HEK293T (cell line): ENCODE results near the gene ACOX1.

Experiments used
- BHLHE40 ChIP-seq: fragments of 450-650 bp; IDR thresholded peaks from 2 replicates; pipeline ENCODE4 v1.6.1; 2016; ENCODE audit warnings: mild to moderate bottlenecking, moderate library complexity, borderline replicate concordance
- FOXA1 ChIP-seq: fragments of 450-650 bp; IDR thresholded peaks from 2 replicates; pipeline ENCODE4 v1.6.1; 2016; ENCODE audit warnings: mild to moderate bottlenecking
- FOXM1 ChIP-seq: fragments of 450-650 bp; IDR thresholded peaks from 2 replicates; pipeline ENCODE4 v1.6.1; 2017; ENCODE audit warnings: mild to moderate bottlenecking, borderline replicate concordance
- HDGF ChIP-seq: fragments of 450-650 bp; IDR thresholded peaks from 2 replicates; pipeline ENCODE4 v1.6.1; 2017; ENCODE audit warnings: antibody characterized with exemption, borderline replicate concordance

GRCh38 chr17:76009447-76009846, 30.5 kb upstream of the ACOX1 start:
- no peak for TF ChIP-seq FOXA1
- TF ChIP-seq BHLHE40: no peak
- no peak for TF ChIP-seq HDGF
- no peak for TF ChIP-seq FOXM1
